HG03108 (cell line): ENCODE results near the gene GAK.

Experiments used
- ATAC-seq: cut with Tn5 transposase; IDR thresholded peaks from one replicate; pipeline ENCODE4 v1.9.1; 2021; ENCODE audit warnings: moderate library complexity; ENCODE audit not compliant: unreplicated experiment

The GAK gene

GRCh38 chr4:892780-893179 is 39.3 kb downstream of the GAK start:
- no peak for ATAC-seq

- ATAC-seq = no peak
Measured at GRCh38 chr4:891747-892146, 40.4 kb downstream of the GAK start.

- ATAC-seq = no peak
Measured at GRCh38 chr4:890036-890695, 42.0 kb downstream of the GAK start.

- no peak for ATAC-seq
Measured at GRCh38 chr4:889516-889915, 42.6 kb downstream of the GAK start.

GRCh38 chr4:888029-888428 is 44.1 kb downstream of the GAK start:
- ATAC-seq = no peak

GRCh38 chr4:887034-887763 is 44.9 kb downstream of the GAK start:
- ATAC-seq = no peak

- ATAC-seq = no peak
Measured at GRCh38 chr4:886244-886643, 45.9 kb downstream of the GAK start.

GRCh38 chr4:885353-885752 is 46.8 kb downstream of the GAK start:
- ATAC-seq = no peak

- no peak for ATAC-seq
Measured at GRCh38 chr4:884896-885295, 47.2 kb downstream of the GAK start.

- ATAC-seq = no peak
Measured at GRCh38 chr4:884259-884658, 47.9 kb downstream of the GAK start.

GRCh38 chr4:883377-884095 is 48.6 kb downstream of the GAK start:
- ATAC-seq = no peak

GRCh38 chr4:882646-883045 is 49.5 kb downstream of the GAK start:
- no peak for ATAC-seq

- ATAC-seq = no peak
Measured at GRCh38 chr4:881709-882108, 50.4 kb downstream of the GAK start.

GRCh38 chr4:880684-881405 is 51.3 kb downstream of the GAK start:
- ATAC-seq = no peak

- no peak for ATAC-seq
Measured at GRCh38 chr4:879729-880077, 52.4 kb downstream of the GAK start.

GRCh38 chr4:878796-879728 is 53.1 kb downstream of the GAK start:
- ATAC-seq = no peak

- ATAC-seq = no peak
Measured at GRCh38 chr4:877502-877901, 54.6 kb downstream of the GAK start.

- no peak for ATAC-seq
Measured at GRCh38 chr4:876780-877179, 55.3 kb downstream of the GAK start.

- no peak for ATAC-seq
Measured at GRCh38 chr4:875818-876423, 56.2 kb downstream of the GAK start.
